DOHH2 (cell line): ENCODE measurements around the gene GAPDHS.

Source experiments
- H3F3A ChIP-seq: fragments of 200-600 bp; sonication (generic), shearing (Covaris generic); 2 replicates; pipeline ENCODE4 v1.6.0; 2016; ENCODE audit warnings: antibody characterized with exemption, mild to moderate bottlenecking; ENCODE audit not compliant: control insufficient read depth, insufficient read depth
- H3K27ac ChIP-seq: fragments of 200-600 bp; sonication (generic); 2 replicates; pipeline ENCODE4 v1.5.1; 2014; ENCODE audit warnings: low read depth, mild to moderate bottlenecking, low read length, moderate library complexity
- H3K27me3 ChIP-seq: fragments of 200-600 bp; sonication (generic); 2 replicates; pipeline ENCODE4 v1.6.1; 2014; ENCODE audit warnings: mild to moderate bottlenecking, low read length, mixed read lengths; ENCODE audit not compliant: control insufficient read depth
- H3K36me3 ChIP-seq: fragments of 200-600 bp; sonication (generic); 2 replicates; pipeline ENCODE4 v1.6.1; 2014; ENCODE audit warnings: mild to moderate bottlenecking, low read length, moderate library complexity, mixed read lengths; ENCODE audit not compliant: control insufficient read depth
- H3K4me1 ChIP-seq: fragments of 200-600 bp; sonication (generic); 2 replicates; pipeline ENCODE4 v1.6.1; 2014; ENCODE audit warnings: mild to moderate bottlenecking, low read length, mixed read lengths; ENCODE audit not compliant: control insufficient read depth
- H3K4me2 ChIP-seq: fragments of 200-600 bp; sonication (generic); 2 replicates; pipeline ENCODE4 v1.6.0; 2014; ENCODE audit warnings: mild to moderate bottlenecking, low read length, moderate library complexity
- H3K4me3 ChIP-seq: fragments of 200-600 bp; sonication (generic); 2 replicates; pipeline ENCODE4 v1.5.1; 2014; ENCODE audit warnings: mild to moderate bottlenecking, low read length, mixed read lengths
- H3K79me2 ChIP-seq: fragments of 200-600 bp; sonication (generic); 2 replicates; pipeline ENCODE4 v1.6.1; 2014; ENCODE audit warnings: mild to moderate bottlenecking, low read length, mixed read lengths; ENCODE audit not compliant: control insufficient read depth
- H3K9me2 ChIP-seq: fragments of 200-600 bp; sonication (generic); replicated peaks from 2 replicates; pipeline ENCODE4 v1.6.1; 2014; ENCODE audit warnings: mild to moderate bottlenecking, low read length, mixed read lengths; ENCODE audit not compliant: control insufficient read depth
- H3K9me3 ChIP-seq: fragments of 200-600 bp; sonication (generic); 2 replicates; pipeline ENCODE4 v1.6.1; 2014; ENCODE audit warnings: antibody characterized with exemption, low read length, mixed read lengths; ENCODE audit not compliant: control insufficient read depth, insufficient read depth
- H4K20me1 ChIP-seq: fragments of 200-600 bp; sonication (generic); 2 replicates; pipeline ENCODE4 v1.6.0; 2014; ENCODE audit warnings: low read depth, mild to moderate bottlenecking, antibody characterized with exemption, low read length, moderate library complexity; ENCODE audit not compliant: control insufficient read depth, insufficient read depth
- EZH2phosphoT487 ChIP-seq: fragments of 200-600 bp; sonication (generic); IDR thresholded peaks from 2 replicates; pipeline ENCODE4 v1.6.1; 2017; ENCODE audit warnings: borderline replicate concordance, mild to moderate bottlenecking, antibody characterized with exemption, low read length, moderate library complexity, mixed read lengths
- TF ChIP-seq, protein P1 (sequence below): fragments of 200-600 bp; sonication (generic); IDR thresholded peaks from one replicate; pipeline ENCODE4 v1.5.1; 2014; ENCODE audit warnings: antibody characterized with exemption, mild to moderate bottlenecking, low read depth, low read length; ENCODE audit not compliant: poor library complexity, severe bottlenecking

The GAPDHS gene

GRCh38 chr19:35533822-35534392 is 651 bp downstream of the GAPDHS start:
- no peaks in the 10 kb centered on the region for H3K36me3 ChIP-seq
- no peaks in the 10 kb centered on the region for H3K4me1 ChIP-seq
- no peaks in the 10 kb centered on the region for H3F3A ChIP-seq
- H3K27me3 ChIP-seq: peaks cover 12% of the 10 kb centered on the region; the same call in 1 of the 2 replicates
- H3K9me2 ChIP-seq: no peaks in the 10 kb centered on the region
- H3K4me3 ChIP-seq: no peak overlapping the region
- no peak overlapping the region for H3K27ac ChIP-seq
- TF ChIP-seq, protein P1, sequence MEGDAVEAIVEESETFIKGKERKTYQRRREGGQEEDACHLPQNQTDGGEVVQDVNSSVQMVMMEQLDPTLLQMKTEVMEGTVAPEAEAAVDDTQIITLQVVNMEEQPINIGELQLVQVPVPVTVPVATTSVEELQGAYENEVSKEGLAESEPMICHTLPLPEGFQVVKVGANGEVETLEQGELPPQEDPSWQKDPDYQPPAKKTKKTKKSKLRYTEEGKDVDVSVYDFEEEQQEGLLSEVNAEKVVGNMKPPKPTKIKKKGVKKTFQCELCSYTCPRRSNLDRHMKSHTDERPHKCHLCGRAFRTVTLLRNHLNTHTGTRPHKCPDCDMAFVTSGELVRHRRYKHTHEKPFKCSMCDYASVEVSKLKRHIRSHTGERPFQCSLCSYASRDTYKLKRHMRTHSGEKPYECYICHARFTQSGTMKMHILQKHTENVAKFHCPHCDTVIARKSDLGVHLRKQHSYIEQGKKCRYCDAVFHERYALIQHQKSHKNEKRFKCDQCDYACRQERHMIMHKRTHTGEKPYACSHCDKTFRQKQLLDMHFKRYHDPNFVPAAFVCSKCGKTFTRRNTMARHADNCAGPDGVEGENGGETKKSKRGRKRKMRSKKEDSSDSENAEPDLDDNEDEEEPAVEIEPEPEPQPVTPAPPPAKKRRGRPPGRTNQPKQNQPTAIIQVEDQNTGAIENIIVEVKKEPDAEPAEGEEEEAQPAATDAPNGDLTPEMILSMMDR: no peak
- TF ChIP-seq EZH2phosphoT487: no peak
- no peaks in the 10 kb centered on the region for H4K20me1 ChIP-seq
- H3K4me2 ChIP-seq: no peak overlapping the region
- no peaks in the 10 kb centered on the region for H3K9me3 ChIP-seq
- no peaks in the 10 kb centered on the region for H3K79me2 ChIP-seq

GRCh38 chr19:35534803-35535480 is 1.7 kb downstream of the GAPDHS start:
- Histone ChIP-seq H3K79me2 (no peaks in the 10 kb centered on the region), H3K9me3 (no peaks in the 10 kb centered on the region), H3F3A (no peaks in the 10 kb centered on the region), H3K4me3 (no peak overlapping the region), H3K27ac (no peak overlapping the region), H3K4me2 (no peak overlapping the region), H3K4me1 (peaks cover 1% of the 10 kb centered on the region; the same call in 1 of the 2 replicates), H3K36me3 (peaks cover 2% of the 10 kb centered on the region; the same call in 1 of the 2 replicates), H3K9me2 (no peaks in the 10 kb centered on the region), H4K20me1 (no peaks in the 10 kb centered on the region), H3K27me3 (peaks cover 2% of the 10 kb centered on the region; the same call in 1 of the 2 replicates)
- TF ChIP-seq, protein P1: no peak
- TF ChIP-seq EZH2phosphoT487: no peak

GRCh38 chr19:35539314-35539713 is 6.1 kb downstream of the GAPDHS start:
- Histone ChIP-seq H3K4me1 (peaks cover 21% of the 10 kb centered on the region), H3K79me2 (peaks cover 10% of the 10 kb centered on the region), H3K9me3 (no peaks in the 10 kb centered on the region), H3F3A (no peaks in the 10 kb centered on the region), H3K27ac (no peak overlapping the region), H3K4me3 (no peak overlapping the region), H3K9me2 (no peaks in the 10 kb centered on the region), H3K27me3 (no peaks in the 10 kb centered on the region), H3K4me2 (no peak overlapping the region), H3K36me3 (peaks cover 25% of the 10 kb centered on the region), H4K20me1 (no peaks in the 10 kb centered on the region)
- no peak for TF ChIP-seq EZH2phosphoT487
- TF ChIP-seq, protein P1: no peak
